Ovary (tissue), 9 donors: ENCODE measurements around the gene FHAD1. TPM values are rescaled to one million over a fixed set of nuclear protein-coding genes. Genes with fewer than 3 reads are reported as not detected.

ENCODE experiments used
- DNase-seq, 5 donors: peaks; one replicate each; pipeline ENCODE4 v3.0.0-alpha.2; 2019 to 2020
- H3K27ac ChIP-seq, 2 donors: fragments of 200-600 bp; one replicate each; pipeline versions ENCODE4 v1.5.1 to v1.8.0; 2019 to 2022
- H3K27me3 ChIP-seq: fragments of 200-600 bp; one replicate; pipeline ENCODE4 v1.8.0; 2022
- H3K36me3 ChIP-seq: fragments of 200-600 bp; sonication (generic); one replicate; pipeline ENCODE4 v1.5.1; 2019
- H3K4me1 ChIP-seq: one replicate; pipeline ENCODE4 v1.8.1; 2013; ENCODE audit warnings: mild to moderate bottlenecking, moderate library complexity; ENCODE audit not compliant: insufficient read depth
- H3K4me3 ChIP-seq: fragments of 200-600 bp; sonication (generic); one replicate; pipeline ENCODE4 v1.5.1; 2017
- H3K9me3 ChIP-seq, 2 donors: fragments of 200-600 bp in 1 of 2; sonication (generic) in 1 of 2; one replicate each; pipeline versions ENCODE4 v1.5.1 to v1.8.1; 2013 to 2019; ENCODE audit warnings: mild to moderate bottlenecking in 1 of 2, moderate library complexity in 1 of 2
- EP300 ChIP-seq: sonication (generic); formaldehyde crosslinking; IDR thresholded peaks from one replicate; pipeline ENCODE4 v1.6.1; 2017; ENCODE audit warnings: antibody characterized with exemption
- POLR2A ChIP-seq: fragments of 450-650 bp; IDR thresholded peaks from one replicate; pipeline ENCODE4 v1.6.1; 2017; ENCODE audit warnings: antibody characterized with exemption, mild to moderate bottlenecking, moderate library complexity
- WGBS, 3 donors: extraction: QIAGEN DNeasy Blood & Tissue Kit in 1 of 3; methylation state at CpG; one replicate each; pipeline versions ENCODE4 v1.1.5 to v1.1.7; 2013 to 2017; 5-methylcytosine and 5-hydroxymethylcytosine counted together
- intact Hi-C, 4 donors: fragments of 100-400 bp; cut with DNase I; formaldehyde crosslinking; loops; one replicate each; pipeline versions ENCODE4 v1.11.0 to v1.15.1; 2022 to 2023
- polyA plus RNA-seq, 2 donors: library from polyadenylated mRNA; stranded (reverse); fragments of 200-250 nt in 1 of 2; fragments of 350-450 nt in 1 of 2; fragmentation: Illumina TruSeq in 1 of 2; extraction: RNeasy Lipid Tissue Mini Kit (QIAGEN cat#74804) in 1 of 2; gene quantifications; one replicate each; pipeline ENCODE4 v1.2.3, GENCODE V29; 2013 to 2014
- total RNA-seq, 7 donors: library from RNA; depleted of rRNA in 2 of 7; stranded (reverse); fragments of >200 nt in 2 of 7; fragmentation: NEBNext Ultra II Directional in 3 of 7; extraction: Animal tissue kit (Norgen Biotek cat#: 25700) in 3 of 7; gene quantifications; one replicate each; pipeline versions ENCODE4 v1.1.0 to v1.2.4, GENCODE V29; 2016 to 2023
- TF ChIP-seq, protein P1 (sequence below), 3 donors: fragments of 450-650 bp in 2 of 3; fragments of 200-600 bp in 1 of 3; IDR thresholded peaks; one replicate each; pipeline versions ENCODE4 v1.5.1 to v1.8.0; 2016 to 2022; ENCODE audit warnings: antibody characterized with exemption in 3 of 3, mild to moderate bottlenecking in 1 of 3
- donor health status: DM: no; HTN: no; CAD: no; lungs with moderate emphysema.
- donor health status: DM: no; HTN: no; CAD: no.
- donor health status: Bipolar disorder and iron deficiency.
- donor health status: DM: yes; HTN: yes; CAD: no.
- donor health status: DM: no; HTN: no; CAD: no.
- donor health status: DM: yes; HTN: yes; CAD: no.

Gene FHAD1
- total and polyA plus RNA-seq, 9 donors = 0.40 to 23.0 (median 1.4) TPM

DNA sequence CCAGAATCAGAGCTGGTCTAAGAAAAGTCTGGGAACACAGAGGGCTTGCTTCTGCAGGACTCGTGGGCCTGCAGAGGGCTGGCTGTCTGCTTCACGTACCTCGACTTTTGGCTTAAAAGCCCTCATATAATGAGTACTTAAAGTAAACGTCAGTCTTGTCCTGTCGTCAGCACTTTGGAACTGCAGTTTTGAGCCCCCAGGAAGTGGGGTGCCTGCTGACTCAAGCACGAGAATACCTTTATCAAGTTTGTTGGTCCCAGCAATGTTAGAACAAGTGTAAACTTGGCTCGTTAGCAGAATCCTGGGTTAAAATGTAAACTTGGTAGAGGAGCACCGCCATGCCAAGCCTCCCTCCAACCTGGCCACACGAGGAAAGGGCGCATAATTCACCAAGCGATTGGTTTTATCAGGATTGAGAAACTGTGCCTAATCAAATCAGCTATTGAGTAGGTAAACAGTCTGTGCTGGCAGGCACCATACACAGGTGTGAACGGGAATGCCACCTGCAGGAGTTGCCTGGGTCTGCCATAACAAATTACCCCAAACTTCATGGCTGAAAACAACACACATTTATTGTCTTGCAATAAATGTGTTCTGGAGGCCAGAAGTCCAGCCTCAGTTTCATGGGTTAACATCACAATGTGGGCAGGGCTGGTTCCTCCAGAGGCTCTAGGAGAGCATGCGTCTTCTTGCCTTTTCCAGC is 45.0 kb upstream of the FHAD1 start:
- no peak overlapping the region for H3K4me3 ChIP-seq
- H3K27me3 ChIP-seq = no peaks in the 10 kb centered on the region
- intact Hi-C loops = loop anchor here in 1 of 4 donors (10.0 kb wide), 1 partner anchor 47 kb away; the partner anchor contains the start of gene TMEM51
- TF ChIP-seq, protein P1, sequence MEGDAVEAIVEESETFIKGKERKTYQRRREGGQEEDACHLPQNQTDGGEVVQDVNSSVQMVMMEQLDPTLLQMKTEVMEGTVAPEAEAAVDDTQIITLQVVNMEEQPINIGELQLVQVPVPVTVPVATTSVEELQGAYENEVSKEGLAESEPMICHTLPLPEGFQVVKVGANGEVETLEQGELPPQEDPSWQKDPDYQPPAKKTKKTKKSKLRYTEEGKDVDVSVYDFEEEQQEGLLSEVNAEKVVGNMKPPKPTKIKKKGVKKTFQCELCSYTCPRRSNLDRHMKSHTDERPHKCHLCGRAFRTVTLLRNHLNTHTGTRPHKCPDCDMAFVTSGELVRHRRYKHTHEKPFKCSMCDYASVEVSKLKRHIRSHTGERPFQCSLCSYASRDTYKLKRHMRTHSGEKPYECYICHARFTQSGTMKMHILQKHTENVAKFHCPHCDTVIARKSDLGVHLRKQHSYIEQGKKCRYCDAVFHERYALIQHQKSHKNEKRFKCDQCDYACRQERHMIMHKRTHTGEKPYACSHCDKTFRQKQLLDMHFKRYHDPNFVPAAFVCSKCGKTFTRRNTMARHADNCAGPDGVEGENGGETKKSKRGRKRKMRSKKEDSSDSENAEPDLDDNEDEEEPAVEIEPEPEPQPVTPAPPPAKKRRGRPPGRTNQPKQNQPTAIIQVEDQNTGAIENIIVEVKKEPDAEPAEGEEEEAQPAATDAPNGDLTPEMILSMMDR (IDR thresholded peaks at IDR 0.05) = no peak
- TF ChIP-seq EP300 (no peak), POLR2A (no peak)
- H3K36me3 ChIP-seq = no peaks in the 10 kb centered on the region
- DNase-seq = no peak
- no peak overlapping the region for H3K27ac ChIP-seq
- no peaks in the 10 kb centered on the region for H3K4me1 ChIP-seq
- no peaks in the 10 kb centered on the region for H3K9me3 ChIP-seq
- 80 to 87% (median 83%) methylated on average over 13 of the region's 13 CpGs for WGBS, 3 donors

DNA sequence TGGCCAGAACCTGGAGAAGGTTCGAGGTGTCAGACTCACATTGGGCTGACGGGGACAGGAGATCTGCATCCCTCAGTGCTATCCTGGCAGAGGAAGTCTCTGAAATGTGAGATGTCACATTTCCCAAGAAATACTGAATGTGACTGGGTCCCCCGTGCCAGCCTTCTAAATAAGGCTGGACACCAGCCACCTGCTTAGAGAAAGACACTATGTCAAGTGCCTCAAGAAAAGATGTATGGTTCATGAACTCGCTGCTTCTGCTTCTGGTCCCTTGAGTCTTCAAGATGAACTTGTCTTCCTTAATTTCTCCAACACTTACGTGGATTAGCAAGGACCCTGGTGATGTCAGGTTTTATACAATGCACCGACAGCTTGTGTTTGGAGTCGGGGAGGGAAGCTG is 42.1 kb upstream of the FHAD1 start:
- intact Hi-C loops = loop anchor here in 1 of 4 donors (10.0 kb wide), 1 partner anchor 50 kb away; the partner anchor contains the start of gene TMEM51

DNA sequence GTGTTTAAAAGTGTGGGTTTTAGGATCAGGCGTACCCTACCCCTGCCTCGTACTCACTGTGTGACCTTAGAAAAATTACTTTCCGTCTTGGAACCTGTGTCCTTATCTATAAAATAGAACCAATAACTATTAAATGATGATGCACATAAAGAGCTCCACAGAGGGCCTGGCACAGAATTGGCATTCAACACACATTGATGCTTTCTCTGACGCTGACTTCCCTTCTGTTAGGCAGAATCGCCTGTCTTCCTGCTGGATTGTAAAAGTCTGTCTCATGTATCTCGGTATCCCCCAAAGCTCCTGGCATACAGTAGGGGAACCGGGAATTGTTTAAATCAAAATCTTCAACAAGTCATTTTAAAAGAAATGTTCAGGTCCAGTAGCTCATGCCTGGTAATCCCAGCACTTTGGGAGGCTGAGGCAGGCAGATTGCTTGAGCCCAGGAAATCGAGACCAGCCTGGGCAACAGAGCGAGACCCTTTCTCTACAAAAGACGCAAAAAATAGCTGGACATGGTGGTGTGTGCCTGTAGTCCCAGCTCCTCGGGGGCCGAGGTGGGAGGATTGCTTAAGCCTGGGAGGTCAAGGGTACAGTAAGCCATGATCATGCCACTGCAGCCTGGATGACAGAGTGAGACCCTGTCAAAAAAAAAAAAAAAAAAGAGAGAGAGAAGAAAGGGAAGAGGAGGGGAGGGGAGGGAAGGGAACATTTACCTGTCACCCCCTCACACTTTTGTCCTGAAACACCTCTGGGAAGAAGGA is 41.3 kb upstream of the FHAD1 start:
- no peak overlapping the region for H3K27ac ChIP-seq
- no peaks in the 10 kb centered on the region for H3K27me3 ChIP-seq
- intact Hi-C loops = loop anchor here in 1 of 4 donors (10.0 kb wide), 1 partner anchor 51 kb away; the partner anchor contains the start of gene TMEM51
- peaks cover 11% of the 10 kb centered on the region for H3K4me1 ChIP-seq
- H3K4me3 ChIP-seq = no peak overlapping the region
- peak in 1 of 5 donors; percentile 13 for DNase-seq
- 86 to 89% (median 89%) methylated on average over 12 of the region's 12 CpGs for WGBS, 3 donors
- no peaks in the 10 kb centered on the region for H3K36me3 ChIP-seq
- TF ChIP-seq EP300 (no peak), POLR2A (no peak)
- TF ChIP-seq, protein P1 (IDR thresholded peaks at IDR 0.05) = no peak
- H3K9me3 ChIP-seq = no peaks in the 10 kb centered on the region

More for the DNA sequence above, 42.1 kb upstream of the FHAD1 start:
- Histone ChIP-seq H3K9me3 (no peaks in the 10 kb centered on the region), H3K4me3 (no peak overlapping the region), H3K36me3 (no peaks in the 10 kb centered on the region), H3K27me3 (no peaks in the 10 kb centered on the region), H3K4me1 (peaks cover 6% of the 10 kb centered on the region), H3K27ac (no peak overlapping the region)
- 87 to 92% (median 92%) methylated on average over 7 of the region's 7 CpGs for WGBS, 3 donors
- no peak for DNase-seq
- no peak for TF ChIP-seq EP300
- TF ChIP-seq POLR2A = no peak
- TF ChIP-seq, protein P1 (IDR thresholded peaks at IDR 0.05) = no peak

DNA sequence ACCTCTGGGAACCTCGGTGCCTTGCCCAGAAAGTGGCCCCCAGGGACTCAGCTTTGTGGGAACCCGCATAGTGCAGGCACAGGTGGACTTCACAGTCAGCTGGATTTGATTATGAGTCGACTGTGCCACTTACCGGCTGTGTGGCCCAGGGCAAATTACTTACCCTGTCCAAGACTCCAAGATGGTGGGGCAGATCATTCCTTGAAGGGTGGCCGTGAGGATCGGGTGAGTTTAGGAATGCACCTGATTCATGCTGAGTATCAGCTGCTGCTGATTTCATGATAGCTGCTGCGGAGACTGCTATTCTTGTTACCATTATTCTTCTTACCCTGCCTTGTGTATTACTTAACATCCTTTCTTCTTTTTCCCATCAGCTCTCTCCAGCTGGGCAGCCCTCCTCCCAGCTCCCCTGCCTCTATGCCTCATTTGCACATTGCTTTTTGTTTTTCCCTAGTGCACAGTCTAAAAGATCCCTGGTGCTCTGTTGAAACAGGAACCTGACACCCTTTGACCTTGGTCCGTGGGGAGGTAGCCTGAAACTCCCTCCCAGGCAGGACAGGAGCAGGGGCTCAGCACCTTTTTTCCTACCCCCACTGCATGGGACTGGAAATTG is 40.5 kb upstream of the FHAD1 start:
- Histone ChIP-seq H3K36me3 (no peaks in the 10 kb centered on the region), H3K27me3 (no peaks in the 10 kb centered on the region), H3K27ac (no peak overlapping the region), H3K4me1 (peaks cover 13% of the 10 kb centered on the region), H3K9me3 (no peaks in the 10 kb centered on the region), H3K4me3 (no peak overlapping the region)
- DNase-seq = peak in 1 of 5 donors; percentile 23
- WGBS, 3 donors = 68 to 69% (median 68%) methylated on average over 8 of the region's 8 CpGs
- TF ChIP-seq, protein P1 (IDR thresholded peaks at IDR 0.05) = no peak
- TF ChIP-seq EP300 (no peak), POLR2A (no peak)
- intact Hi-C loops = loop anchor here in 1 of 4 donors (10.0 kb wide), 1 partner anchor 52 kb away; the partner anchor contains the start of gene TMEM51
